Measurements from ENCODE around the gene ANO8.

Gene ANO8

DNA sequence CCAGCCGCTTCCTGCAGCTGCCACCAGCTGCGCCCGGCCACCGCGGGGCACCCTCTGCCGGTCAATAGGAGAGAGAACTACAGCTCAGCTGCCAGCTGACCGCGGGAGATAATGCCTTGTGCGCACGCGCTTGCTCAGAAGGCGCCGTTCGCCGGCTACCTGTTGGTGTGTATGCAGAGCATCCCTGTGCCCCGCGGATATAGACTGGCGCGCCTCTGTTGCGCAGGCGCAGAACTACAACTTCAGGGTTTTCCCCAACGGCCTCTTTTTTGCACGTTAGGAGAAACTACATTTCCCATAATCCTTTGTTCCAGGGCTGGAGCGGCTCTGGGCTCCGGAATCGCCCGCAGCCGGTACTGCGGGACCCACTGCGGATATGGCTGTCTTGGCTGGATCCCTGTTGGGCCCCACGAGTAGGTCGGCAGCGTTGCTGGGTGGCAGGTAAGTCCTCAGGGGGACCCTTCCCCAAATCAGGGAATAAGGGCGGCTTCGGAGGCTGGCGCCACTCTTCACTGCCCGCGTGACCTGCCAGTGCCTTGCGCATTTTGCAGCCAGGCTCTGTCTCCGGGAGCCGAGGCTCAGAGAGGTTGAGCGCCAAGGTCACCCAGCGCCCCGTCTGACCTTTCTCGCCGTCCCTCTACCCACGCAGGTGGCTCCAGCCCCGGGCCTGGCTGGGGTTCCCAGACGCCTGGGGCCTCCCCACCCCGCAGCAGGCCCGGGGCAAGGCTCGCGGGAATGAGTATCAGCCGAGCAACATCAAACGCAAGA lies 29.0 kb downstream of the ANO8 start, which contains the start of gene MRPL34:
MRPL34 (plus strand) TSS at position 356 of the 768 bp plus-strand sequence; CDS start at position 377, 21 bp downstream.
- Histone ChIP-seq H2BK15ac (ENCODE audit: low read depth, poor library complexity, severe bottlenecking) (peak within 1 kb of the TSS; percentile 95), H2BK120ac (ENCODE audit: low read depth, low read length) (peak within 1 kb of the TSS; percentile 27), H3K4me3 (ENCODE audit: insufficient read depth in 1 of 2, low read depth in 1 of 2, low read length in 2 of 2) (peak within 1 kb of the TSS; percentile 80 to 95), H3K9me3 (ENCODE audit: control insufficient read depth, low read length) (no peaks in the 10 kb centered on the region), H3K79me1 (replicated peaks; ENCODE audit: low read length, poor library complexity, severe bottlenecking) (peaks cover 28% of the 10 kb centered on the region), H3K4me2 (ENCODE audit: low read length, poor library complexity, severe bottlenecking) (peak within 1 kb of the TSS; percentile 78), H3K36me3 (ENCODE audit: control insufficient read depth in 1 of 2, insufficient read depth in 2 of 2, low read depth in 1 of 2, low read length in 2 of 2) (peaks cover 0 to 14% of the 10 kb centered on the region in 2 experiments), H3K27me3 (ENCODE audit: control insufficient read depth in 1 of 2, insufficient read depth in 1 of 2, low read length in 2 of 2) (no peaks in the 10 kb centered on the region), H4K91ac (ENCODE audit: low read length) (peak within 1 kb of the TSS; percentile 96), H3K23ac (ENCODE audit: low read length in 2 of 2) (peak within 1 kb of the TSS; percentile 64 to 98), H2AFZ (ENCODE audit: low read depth, low read length) (peak within 1 kb of the TSS; percentile 80), H3K27ac (ENCODE audit: low read length, poor library complexity, severe bottlenecking) (peak within 1 kb of the TSS; percentile 91), H3K4ac (ENCODE audit: low read depth in 1 of 2, low read length in 2 of 2) (peak within 1 kb of the TSS; percentile 62 to 82), H3K4me1 (ENCODE audit: control insufficient read depth, insufficient read depth, low read depth, low read length) (peaks cover 38% of the 10 kb centered on the region), H2BK5ac (ENCODE audit: low read depth, low read length, poor library complexity, severe bottlenecking) (peak within 1 kb of the TSS; percentile 53), H3K18ac (ENCODE audit: low read depth in 1 of 2, low read length in 2 of 2) (peak within 1 kb of the TSS; percentile 90 to 96), H3K9ac (ENCODE audit: low read length) (peak within 1 kb of the TSS; percentile 94), H3K14ac (ENCODE audit: low read length in 2 of 2) (peak within 1 kb of the TSS in 1 of 2 experiments; percentile 94), H2BK12ac (ENCODE audit: low read length in 2 of 2) (peak within 1 kb of the TSS; percentile 61 to 86), H2AK5ac (ENCODE audit: low read length, severe bottlenecking) (peak within 1 kb of the TSS; percentile 36), H4K8ac (ENCODE audit: low read length) (peak within 1 kb of the TSS; percentile 83)
- 1% methylated on average over 53 of the region's 55 CpGs for WGBS
- peak; percentile 98 for DNase-seq

DNA sequence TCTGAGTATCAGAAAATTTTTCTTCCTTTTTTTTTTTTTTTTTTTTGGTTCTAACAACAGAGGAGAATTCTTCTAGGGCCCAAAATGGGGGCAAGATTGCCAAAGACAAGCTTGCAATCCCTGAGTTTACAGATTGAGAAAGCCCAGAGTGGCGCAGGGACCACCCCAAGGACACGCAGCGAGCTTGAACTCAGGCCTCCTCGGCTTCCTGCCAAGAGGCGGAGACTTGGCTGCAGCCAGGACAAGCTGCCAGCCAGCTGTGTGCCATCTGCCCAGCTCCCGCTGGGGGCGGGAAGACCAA lies 29.5 kb downstream of the ANO8 start:
- Histone ChIP-seq H2BK15ac (ENCODE audit: low read depth, poor library complexity, severe bottlenecking) (no peak overlapping the region), H3K27me3 (ENCODE audit: control insufficient read depth in 1 of 2, insufficient read depth in 1 of 2, low read length in 2 of 2) (no peaks in the 10 kb centered on the region), H4K91ac (ENCODE audit: low read length) (no peak overlapping the region), H4K8ac (ENCODE audit: low read length) (peak overlapping the region; percentile 62), H3K27ac (ENCODE audit: low read length, poor library complexity, severe bottlenecking) (peak overlapping the region; percentile 78), H3K4me1 (ENCODE audit: control insufficient read depth, insufficient read depth, low read depth, low read length) (peaks cover 33% of the 10 kb centered on the region), H3K14ac (ENCODE audit: low read length in 2 of 2) (no peak overlapping the region), H2BK12ac (ENCODE audit: low read length in 2 of 2) (no peak overlapping the region), H3K4me2 (ENCODE audit: low read length, poor library complexity, severe bottlenecking) (no peak overlapping the region), H2BK120ac (ENCODE audit: low read depth, low read length) (no peak overlapping the region), H3K18ac (ENCODE audit: low read depth in 1 of 2, low read length in 2 of 2) (no peak overlapping the region), H3K9me3 (ENCODE audit: control insufficient read depth, low read length) (no peaks in the 10 kb centered on the region), H2BK5ac (ENCODE audit: low read depth, low read length, poor library complexity, severe bottlenecking) (no peak overlapping the region), H3K79me1 (replicated peaks; ENCODE audit: low read length, poor library complexity, severe bottlenecking) (peaks cover 31% of the 10 kb centered on the region), H3K9ac (ENCODE audit: low read length) (peak overlapping the region; percentile 94), H3K23ac (ENCODE audit: low read length in 2 of 2) (no peak overlapping the region), H3K4ac (ENCODE audit: low read depth in 1 of 2, low read length in 2 of 2) (no peak overlapping the region), H2AFZ (ENCODE audit: low read depth, low read length) (peak overlapping the region; percentile 62), H3K4me3 (ENCODE audit: insufficient read depth in 1 of 2, low read depth in 1 of 2, low read length in 2 of 2) (peak overlapping the region in 1 of 2 experiments; percentile 95), H3K36me3 (ENCODE audit: control insufficient read depth in 1 of 2, insufficient read depth in 2 of 2, low read depth in 1 of 2, low read length in 2 of 2) (peaks cover 0 to 19% of the 10 kb centered on the region in 2 experiments), H2AK5ac (ENCODE audit: low read length, severe bottlenecking) (no peak overlapping the region)
- no peak for DNase-seq
- 4% methylated on average over 7 of the region's 7 CpGs for WGBS

GRCh38 chr19:17304386-17305215 lies 30.1 kb downstream of the ANO8 start:
- Histone ChIP-seq H3K79me1 (replicated peaks; ENCODE audit: low read length, poor library complexity, severe bottlenecking) (peaks cover 33% of the 10 kb centered on the region), H3K9me3 (ENCODE audit: control insufficient read depth, low read length) (no peaks in the 10 kb centered on the region), H3K4me1 (ENCODE audit: control insufficient read depth, insufficient read depth, low read depth, low read length) (peaks cover 32% of the 10 kb centered on the region), H3K4ac (ENCODE audit: low read depth in 1 of 2, low read length in 2 of 2) (peak overlapping the region in 1 of 2 experiments; percentile 62), H3K27me3 (ENCODE audit: control insufficient read depth in 1 of 2, insufficient read depth in 1 of 2, low read length in 2 of 2) (no peaks in the 10 kb centered on the region), H3K4me3 (ENCODE audit: insufficient read depth in 1 of 2, low read depth in 1 of 2, low read length in 2 of 2) (peak overlapping the region in 1 of 2 experiments; percentile 95), H3K27ac (ENCODE audit: low read length, poor library complexity, severe bottlenecking) (peak overlapping the region; percentile 78), H2BK12ac (ENCODE audit: low read length in 2 of 2) (peak overlapping the region; percentile 34 to 86), H2BK5ac (ENCODE audit: low read depth, low read length, poor library complexity, severe bottlenecking) (no peak overlapping the region), H2AK5ac (ENCODE audit: low read length, severe bottlenecking) (peak overlapping the region; percentile 36), H3K14ac (ENCODE audit: low read length in 2 of 2) (no peak overlapping the region), H4K8ac (ENCODE audit: low read length) (no peak overlapping the region), H3K18ac (ENCODE audit: low read depth in 1 of 2, low read length in 2 of 2) (peak overlapping the region in 1 of 2 experiments; percentile 50), H3K9ac (ENCODE audit: low read length) (peak overlapping the region; percentile 94), H2BK15ac (ENCODE audit: low read depth, poor library complexity, severe bottlenecking) (no peak overlapping the region), H3K4me2 (ENCODE audit: low read length, poor library complexity, severe bottlenecking) (no peak overlapping the region), H2AFZ (ENCODE audit: low read depth, low read length) (no peak overlapping the region), H3K23ac (ENCODE audit: low read length in 2 of 2) (no peak overlapping the region), H2BK120ac (ENCODE audit: low read depth, low read length) (no peak overlapping the region), H4K91ac (ENCODE audit: low read length) (no peak overlapping the region), H3K36me3 (ENCODE audit: control insufficient read depth in 1 of 2, insufficient read depth in 2 of 2, low read depth in 1 of 2, low read length in 2 of 2) (peaks cover 0 to 24% of the 10 kb centered on the region in 2 experiments)
- no peak for DNase-seq
- 92% methylated on average over 12 of the region's 12 CpGs for WGBS

DNA sequence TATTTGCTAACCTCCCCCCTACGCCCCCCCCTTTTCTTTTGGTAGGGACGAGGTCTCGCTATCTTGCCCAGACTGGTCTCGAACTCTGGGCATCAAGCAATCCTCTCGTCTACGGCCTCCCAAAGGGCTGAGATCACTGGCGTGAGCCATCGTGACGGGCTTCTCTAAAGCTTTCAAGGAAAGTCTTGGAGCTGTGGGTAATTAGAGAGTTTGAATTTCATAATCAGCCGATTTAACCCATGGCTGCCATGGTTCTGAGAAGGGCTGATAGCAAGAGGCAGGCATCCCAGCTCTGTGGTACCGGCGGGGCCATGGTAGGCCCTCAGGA lies 30.8 kb downstream of the ANO8 start:
- Histone ChIP-seq H2BK5ac (ENCODE audit: low read depth, low read length, poor library complexity, severe bottlenecking) (no peak overlapping the region), H3K18ac (ENCODE audit: low read depth in 1 of 2, low read length in 2 of 2) (no peak overlapping the region), H3K23ac (ENCODE audit: low read length in 2 of 2) (no peak overlapping the region), H4K8ac (ENCODE audit: low read length) (peak overlapping the region; percentile 95), H2AFZ (ENCODE audit: low read depth, low read length) (no peak overlapping the region), H3K4me2 (ENCODE audit: low read length, poor library complexity, severe bottlenecking) (no peak overlapping the region), H3K9ac (ENCODE audit: low read length) (peak overlapping the region; percentile 17), H3K36me3 (ENCODE audit: control insufficient read depth in 1 of 2, insufficient read depth in 2 of 2, low read depth in 1 of 2, low read length in 2 of 2) (peaks cover 0 to 26% of the 10 kb centered on the region in 2 experiments), H3K4me3 (ENCODE audit: insufficient read depth in 1 of 2, low read depth in 1 of 2, low read length in 2 of 2) (peak overlapping the region in 1 of 2 experiments; percentile 77), H3K14ac (ENCODE audit: low read length in 2 of 2) (no peak overlapping the region), H2BK12ac (ENCODE audit: low read length in 2 of 2) (peak overlapping the region in 1 of 2 experiments; percentile 48), H2AK5ac (ENCODE audit: low read length, severe bottlenecking) (peak overlapping the region; percentile 89), H2BK15ac (ENCODE audit: low read depth, poor library complexity, severe bottlenecking) (no peak overlapping the region), H3K27me3 (ENCODE audit: control insufficient read depth in 1 of 2, insufficient read depth in 1 of 2, low read length in 2 of 2) (no peaks in the 10 kb centered on the region), H3K9me3 (ENCODE audit: control insufficient read depth, low read length) (no peaks in the 10 kb centered on the region), H3K27ac (ENCODE audit: low read length, poor library complexity, severe bottlenecking) (no peak overlapping the region), H4K91ac (ENCODE audit: low read length) (no peak overlapping the region), H3K79me1 (replicated peaks; ENCODE audit: low read length, poor library complexity, severe bottlenecking) (peaks cover 34% of the 10 kb centered on the region), H2BK120ac (ENCODE audit: low read depth, low read length) (no peak overlapping the region), H3K4ac (ENCODE audit: low read depth in 1 of 2, low read length in 2 of 2) (peak overlapping the region in 1 of 2 experiments; percentile 45), H3K4me1 (ENCODE audit: control insufficient read depth, insufficient read depth, low read depth, low read length) (peaks cover 31% of the 10 kb centered on the region)
- 89% methylated on average over 12 of the region's 12 CpGs for WGBS
- DNase-seq, result no peak

Measured in mesenchymal stem cell (in vitro differentiated cells and primary cell).